ENCODE measurements around the gene CHRM2.

DNA sequence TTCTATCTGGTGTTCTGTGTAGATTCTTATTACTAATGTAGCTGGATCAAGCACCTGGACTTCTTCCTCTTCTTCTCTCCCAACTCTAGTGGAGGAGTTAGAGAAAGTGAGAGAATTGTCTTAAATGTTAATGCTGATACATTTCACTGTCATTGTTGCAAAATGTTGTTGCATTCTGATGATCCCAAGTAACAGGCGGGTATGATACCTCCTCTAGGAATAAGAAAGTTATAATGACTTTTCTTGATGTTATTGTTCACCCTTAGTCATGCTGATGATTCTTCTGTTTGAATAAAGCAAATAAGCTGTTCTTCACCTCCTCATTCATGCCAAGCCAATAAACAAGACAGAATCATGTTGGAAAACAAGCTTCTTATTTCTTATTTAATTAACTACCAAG is 9.1 kb downstream of the CHRM2 start:
- TF ChIP-seq, protein P1, sequence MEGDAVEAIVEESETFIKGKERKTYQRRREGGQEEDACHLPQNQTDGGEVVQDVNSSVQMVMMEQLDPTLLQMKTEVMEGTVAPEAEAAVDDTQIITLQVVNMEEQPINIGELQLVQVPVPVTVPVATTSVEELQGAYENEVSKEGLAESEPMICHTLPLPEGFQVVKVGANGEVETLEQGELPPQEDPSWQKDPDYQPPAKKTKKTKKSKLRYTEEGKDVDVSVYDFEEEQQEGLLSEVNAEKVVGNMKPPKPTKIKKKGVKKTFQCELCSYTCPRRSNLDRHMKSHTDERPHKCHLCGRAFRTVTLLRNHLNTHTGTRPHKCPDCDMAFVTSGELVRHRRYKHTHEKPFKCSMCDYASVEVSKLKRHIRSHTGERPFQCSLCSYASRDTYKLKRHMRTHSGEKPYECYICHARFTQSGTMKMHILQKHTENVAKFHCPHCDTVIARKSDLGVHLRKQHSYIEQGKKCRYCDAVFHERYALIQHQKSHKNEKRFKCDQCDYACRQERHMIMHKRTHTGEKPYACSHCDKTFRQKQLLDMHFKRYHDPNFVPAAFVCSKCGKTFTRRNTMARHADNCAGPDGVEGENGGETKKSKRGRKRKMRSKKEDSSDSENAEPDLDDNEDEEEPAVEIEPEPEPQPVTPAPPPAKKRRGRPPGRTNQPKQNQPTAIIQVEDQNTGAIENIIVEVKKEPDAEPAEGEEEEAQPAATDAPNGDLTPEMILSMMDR (IDR thresholded peaks at IDR 0.05), result no peak
- no peak for TF ChIP-seq RAD21 (conservative IDR thresholded peaks at IDR 0.05 in 1 of 2, IDR thresholded peaks at IDR 0.05 in 1 of 2)
- TF ChIP-seq EP300 (IDR thresholded peaks at IDR 0.05), result no peak
- no peak for TF ChIP-seq RCOR1 (IDR thresholded peaks at IDR 0.05; ENCODE audit: low read depth, low read length)
- no peak for TF ChIP-seq POLR2A (IDR thresholded peaks at IDR 0.05; ENCODE audit: low read length)
- no peak for TF ChIP-seq RNF2 (IDR thresholded peaks at IDR 0.05; ENCODE audit: borderline replicate concordance, low read depth)
- TF ChIP-seq, protein P2, sequence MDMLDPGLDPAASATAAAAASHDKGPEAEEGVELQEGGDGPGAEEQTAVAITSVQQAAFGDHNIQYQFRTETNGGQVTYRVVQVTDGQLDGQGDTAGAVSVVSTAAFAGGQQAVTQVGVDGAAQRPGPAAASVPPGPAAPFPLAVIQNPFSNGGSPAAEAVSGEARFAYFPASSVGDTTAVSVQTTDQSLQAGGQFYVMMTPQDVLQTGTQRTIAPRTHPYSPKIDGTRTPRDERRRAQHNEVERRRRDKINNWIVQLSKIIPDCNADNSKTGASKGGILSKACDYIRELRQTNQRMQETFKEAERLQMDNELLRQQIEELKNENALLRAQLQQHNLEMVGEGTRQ (IDR thresholded peaks at IDR 0.05), result no peak
- TF ChIP-seq CEBPB (IDR thresholded peaks at IDR 0.05), result no peak

Measured in A549 (cell line).